ENCODE data around the gene ZNF385B. TPM values are rescaled to one million over a fixed set of nuclear protein-coding genes. Genes with fewer than 3 reads are reported as not detected.

Gene ZNF385B
- polyA plus RNA-seq, 1 of the 3 experiments (the other 2 are of a cell fraction), result 0.16 TPM

DNA sequence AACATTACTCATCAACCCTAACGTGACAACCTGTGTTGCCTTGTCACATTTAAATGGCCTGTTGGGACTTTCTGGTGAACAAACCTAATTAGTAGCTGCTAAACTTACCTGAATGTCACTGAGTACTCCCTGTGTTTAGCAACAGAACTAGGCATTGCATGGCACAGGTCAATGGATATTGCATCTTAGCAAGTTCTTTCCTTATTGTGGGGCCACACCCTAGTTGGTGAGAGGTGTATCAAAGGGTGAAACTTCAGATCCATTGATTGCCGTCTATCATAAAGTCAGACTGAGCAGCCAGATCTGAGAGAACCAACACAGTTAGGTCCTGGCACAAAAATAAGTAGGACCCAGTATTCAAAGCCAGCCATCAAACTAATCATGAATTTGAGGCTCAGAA lies 29.8 kb upstream of the ZNF385B start:
- Histone ChIP-seq H3K4me1 (ENCODE audit: control insufficient read depth in 1 of 2, insufficient read depth in 2 of 2, low read depth in 1 of 2, low read length in 1 of 2) (no peaks in the 10 kb centered on the region), H3K4me3 (ENCODE audit: low read depth in 2 of 2, low read length in 1 of 2) (no peak overlapping the region), H3K79me2 (ENCODE audit: insufficient read depth) (no peaks in the 10 kb centered on the region), H3K27me3 (ENCODE audit: insufficient read depth) (no peaks in the 10 kb centered on the region), H4K20me1 (ENCODE audit: insufficient read depth) (no peaks in the 10 kb centered on the region), H3K9me3 (no peaks in the 10 kb centered on the region), H3F3A (replicated peaks; ENCODE audit: insufficient read depth) (no peaks in the 10 kb centered on the region), H3K27ac (ENCODE audit: low read depth in 2 of 2, low read length in 1 of 2) (no peak overlapping the region), H3K9me2 (no peaks in the 10 kb centered on the region), H2AFZ (ENCODE audit: low read depth) (no peak overlapping the region), H3K36me3 (replicated peaks in 1 of 2; ENCODE audit: control insufficient read depth in 1 of 2, insufficient read depth in 2 of 2, low read length in 1 of 2) (no peaks in the 10 kb centered on the region), H3K4me2 (no peak overlapping the region), H3K9ac (no peak overlapping the region)
- DNase-seq, result no peak
- 23% methylated on average over 2 of the region's 2 CpGs for WGBS (ENCODE audit: low lambda C conversion rate)
- CTCF ChIA-PET, result interaction anchor here (1.2 to 1.8 kb wide), 2 partner anchors 7 to 49 kb away, joined by 5 to 6 read pairs; no protein-coding TSS in a partner anchor
- TF ChIP-seq GATA2 (CRISPR knock-in tag; IDR thresholded peaks at IDR 0.05) (no peak), TAF1 (IDR thresholded peaks at IDR 0.05; ENCODE audit: borderline replicate concordance, low read depth, low read length) (no peak), RCOR1 (IDR thresholded peaks at IDR 0.05; ENCODE audit: low read length) (no peak), TCF12 (IDR thresholded peaks at IDR 0.05) (no peak)
- TF ChIP-seq, protein P1, sequence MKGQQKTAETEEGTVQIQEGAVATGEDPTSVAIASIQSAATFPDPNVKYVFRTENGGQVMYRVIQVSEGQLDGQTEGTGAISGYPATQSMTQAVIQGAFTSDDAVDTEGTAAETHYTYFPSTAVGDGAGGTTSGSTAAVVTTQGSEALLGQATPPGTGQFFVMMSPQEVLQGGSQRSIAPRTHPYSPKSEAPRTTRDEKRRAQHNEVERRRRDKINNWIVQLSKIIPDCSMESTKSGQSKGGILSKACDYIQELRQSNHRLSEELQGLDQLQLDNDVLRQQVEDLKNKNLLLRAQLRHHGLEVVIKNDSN (IDR thresholded peaks at IDR 0.05; ENCODE audit: borderline replicate concordance, low read depth), result no peak
- TF ChIP-seq, protein P2, sequence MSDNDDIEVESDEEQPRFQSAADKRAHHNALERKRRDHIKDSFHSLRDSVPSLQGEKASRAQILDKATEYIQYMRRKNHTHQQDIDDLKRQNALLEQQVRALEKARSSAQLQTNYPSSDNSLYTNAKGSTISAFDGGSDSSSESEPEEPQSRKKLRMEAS (IDR thresholded peaks at IDR 0.05; ENCODE audit: low read depth), result no peak
- TF ChIP-seq, protein P3, sequence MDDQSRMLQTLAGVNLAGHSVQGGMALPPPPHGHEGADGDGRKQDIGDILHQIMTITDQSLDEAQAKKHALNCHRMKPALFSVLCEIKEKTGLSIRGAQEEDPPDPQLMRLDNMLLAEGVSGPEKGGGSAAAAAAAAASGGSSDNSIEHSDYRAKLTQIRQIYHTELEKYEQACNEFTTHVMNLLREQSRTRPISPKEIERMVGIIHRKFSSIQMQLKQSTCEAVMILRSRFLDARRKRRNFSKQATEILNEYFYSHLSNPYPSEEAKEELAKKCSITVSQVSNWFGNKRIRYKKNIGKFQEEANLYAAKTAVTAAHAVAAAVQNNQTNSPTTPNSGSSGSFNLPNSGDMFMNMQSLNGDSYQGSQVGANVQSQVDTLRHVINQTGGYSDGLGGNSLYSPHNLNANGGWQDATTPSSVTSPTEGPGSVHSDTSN (IDR thresholded peaks at IDR 0.05), result no peak
- TF ChIP-seq, protein P4, sequence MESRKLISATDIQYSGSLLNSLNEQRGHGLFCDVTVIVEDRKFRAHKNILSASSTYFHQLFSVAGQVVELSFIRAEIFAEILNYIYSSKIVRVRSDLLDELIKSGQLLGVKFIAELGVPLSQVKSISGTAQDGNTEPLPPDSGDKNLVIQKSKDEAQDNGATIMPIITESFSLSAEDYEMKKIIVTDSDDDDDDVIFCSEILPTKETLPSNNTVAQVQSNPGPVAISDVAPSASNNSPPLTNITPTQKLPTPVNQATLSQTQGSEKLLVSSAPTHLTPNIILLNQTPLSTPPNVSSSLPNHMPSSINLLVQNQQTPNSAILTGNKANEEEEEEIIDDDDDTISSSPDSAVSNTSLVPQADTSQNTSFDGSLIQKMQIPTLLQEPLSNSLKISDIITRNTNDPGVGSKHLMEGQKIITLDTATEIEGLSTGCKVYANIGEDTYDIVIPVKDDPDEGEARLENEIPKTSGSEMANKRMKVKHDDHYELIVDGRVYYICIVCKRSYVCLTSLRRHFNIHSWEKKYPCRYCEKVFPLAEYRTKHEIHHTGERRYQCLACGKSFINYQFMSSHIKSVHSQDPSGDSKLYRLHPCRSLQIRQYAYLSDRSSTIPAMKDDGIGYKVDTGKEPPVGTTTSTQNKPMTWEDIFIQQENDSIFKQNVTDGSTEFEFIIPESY (IDR thresholded peaks at IDR 0.05; ENCODE audit: borderline replicate concordance, low read depth), result no peak
- TF ChIP-seq, protein P5, sequence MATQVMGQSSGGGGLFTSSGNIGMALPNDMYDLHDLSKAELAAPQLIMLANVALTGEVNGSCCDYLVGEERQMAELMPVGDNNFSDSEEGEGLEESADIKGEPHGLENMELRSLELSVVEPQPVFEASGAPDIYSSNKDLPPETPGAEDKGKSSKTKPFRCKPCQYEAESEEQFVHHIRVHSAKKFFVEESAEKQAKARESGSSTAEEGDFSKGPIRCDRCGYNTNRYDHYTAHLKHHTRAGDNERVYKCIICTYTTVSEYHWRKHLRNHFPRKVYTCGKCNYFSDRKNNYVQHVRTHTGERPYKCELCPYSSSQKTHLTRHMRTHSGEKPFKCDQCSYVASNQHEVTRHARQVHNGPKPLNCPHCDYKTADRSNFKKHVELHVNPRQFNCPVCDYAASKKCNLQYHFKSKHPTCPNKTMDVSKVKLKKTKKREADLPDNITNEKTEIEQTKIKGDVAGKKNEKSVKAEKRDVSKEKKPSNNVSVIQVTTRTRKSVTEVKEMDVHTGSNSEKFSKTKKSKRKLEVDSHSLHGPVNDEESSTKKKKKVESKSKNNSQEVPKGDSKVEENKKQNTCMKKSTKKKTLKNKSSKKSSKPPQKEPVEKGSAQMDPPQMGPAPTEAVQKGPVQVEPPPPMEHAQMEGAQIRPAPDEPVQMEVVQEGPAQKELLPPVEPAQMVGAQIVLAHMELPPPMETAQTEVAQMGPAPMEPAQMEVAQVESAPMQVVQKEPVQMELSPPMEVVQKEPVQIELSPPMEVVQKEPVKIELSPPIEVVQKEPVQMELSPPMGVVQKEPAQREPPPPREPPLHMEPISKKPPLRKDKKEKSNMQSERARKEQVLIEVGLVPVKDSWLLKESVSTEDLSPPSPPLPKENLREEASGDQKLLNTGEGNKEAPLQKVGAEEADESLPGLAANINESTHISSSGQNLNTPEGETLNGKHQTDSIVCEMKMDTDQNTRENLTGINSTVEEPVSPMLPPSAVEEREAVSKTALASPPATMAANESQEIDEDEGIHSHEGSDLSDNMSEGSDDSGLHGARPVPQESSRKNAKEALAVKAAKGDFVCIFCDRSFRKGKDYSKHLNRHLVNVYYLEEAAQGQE (IDR thresholded peaks at IDR 0.05; ENCODE audit: low read depth, low read length), result no peak
- POLR2A ChIA-PET, result no interaction called here
